ENCODE data around the gene MYBPHL.

DNA sequence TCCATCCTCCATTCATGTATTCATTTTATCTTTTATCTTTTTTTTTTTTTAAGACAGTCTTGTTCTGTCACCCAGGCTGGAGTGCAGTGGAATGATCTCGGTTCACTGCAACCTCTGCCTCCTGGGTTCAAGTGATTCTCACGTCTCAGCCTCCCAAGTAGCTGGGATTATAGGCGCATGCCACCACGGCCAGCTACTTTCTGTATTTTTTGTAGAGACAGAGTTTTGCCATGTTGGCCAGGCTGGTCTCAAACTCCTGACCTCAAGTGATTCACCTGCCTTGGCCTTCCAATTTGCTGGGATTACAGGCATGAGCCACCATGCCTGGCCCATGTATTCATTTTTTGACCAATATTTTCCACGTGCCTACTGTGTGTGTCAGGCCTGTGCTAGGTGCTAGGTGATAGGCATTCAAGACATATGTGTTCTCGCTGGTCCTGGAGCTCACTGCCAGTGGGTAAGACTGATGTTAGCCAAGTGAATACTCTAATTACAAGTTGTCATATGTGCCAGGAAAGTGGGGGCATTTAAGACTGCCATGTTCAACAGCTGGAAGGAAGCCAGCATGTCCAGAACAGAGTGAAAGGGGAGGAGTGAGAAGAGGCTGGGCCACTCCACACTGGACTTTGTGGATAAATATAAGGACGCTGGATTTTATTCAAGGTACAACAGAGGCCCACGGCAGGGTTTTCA, 62.8 kb downstream of the MYBPHL start:
- TF ChIP-seq, protein P1, sequence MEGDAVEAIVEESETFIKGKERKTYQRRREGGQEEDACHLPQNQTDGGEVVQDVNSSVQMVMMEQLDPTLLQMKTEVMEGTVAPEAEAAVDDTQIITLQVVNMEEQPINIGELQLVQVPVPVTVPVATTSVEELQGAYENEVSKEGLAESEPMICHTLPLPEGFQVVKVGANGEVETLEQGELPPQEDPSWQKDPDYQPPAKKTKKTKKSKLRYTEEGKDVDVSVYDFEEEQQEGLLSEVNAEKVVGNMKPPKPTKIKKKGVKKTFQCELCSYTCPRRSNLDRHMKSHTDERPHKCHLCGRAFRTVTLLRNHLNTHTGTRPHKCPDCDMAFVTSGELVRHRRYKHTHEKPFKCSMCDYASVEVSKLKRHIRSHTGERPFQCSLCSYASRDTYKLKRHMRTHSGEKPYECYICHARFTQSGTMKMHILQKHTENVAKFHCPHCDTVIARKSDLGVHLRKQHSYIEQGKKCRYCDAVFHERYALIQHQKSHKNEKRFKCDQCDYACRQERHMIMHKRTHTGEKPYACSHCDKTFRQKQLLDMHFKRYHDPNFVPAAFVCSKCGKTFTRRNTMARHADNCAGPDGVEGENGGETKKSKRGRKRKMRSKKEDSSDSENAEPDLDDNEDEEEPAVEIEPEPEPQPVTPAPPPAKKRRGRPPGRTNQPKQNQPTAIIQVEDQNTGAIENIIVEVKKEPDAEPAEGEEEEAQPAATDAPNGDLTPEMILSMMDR (conservative IDR thresholded peaks at IDR 0.05 in 1 of 2, IDR thresholded peaks at IDR 0.05 in 1 of 2; ENCODE audit: extremely low read depth in 1 of 2, insufficient read depth in 1 of 2, low read depth in 1 of 2, low read length in 2 of 2): no peak
- no peak for TF ChIP-seq EZH2 (IDR thresholded peaks at IDR 0.05; ENCODE audit: borderline replicate concordance, low read length)

All from mammary epithelial cell (primary cell).